Activated B cell treated with CpG ODN at 0.5 μM for 24 hours (primary cell): ENCODE results near the gene STARD10. TPM values are rescaled to one million over a fixed set of nuclear protein-coding genes. Genes with fewer than 3 reads are reported as not detected.

Source experiments
- ATAC-seq: fragments of 200-7000 bp; cut with Tn5 transposase; one replicate; pipeline ENCODE4 v1.10.0; 2021; ENCODE audit warnings: low read depth, mild to moderate bottlenecking, moderate library complexity
- CTCF ChIA-PET: fragments of 350-600 bp; sonication (Branson Sonifier 250); formaldehyde crosslinking; loops from one replicate; lab custom pipeline; 2021; ENCODE audit warnings: antibody characterized with exemption; lab: Charles Lee
- POLR2A ChIA-PET: fragments of 350-600 bp; sonication (Branson Sonifier 250); formaldehyde crosslinking; loops from one replicate; lab custom pipeline; 2021; ENCODE audit warnings: antibody characterized with exemption; lab: Charles Lee
- DNase-seq: peaks from one replicate; pipeline ENCODE4 v3.0.0; 2022
- H3K27ac Mint-ChIP-seq: one replicate; pipeline ENCODE4 v1.8.0; 2020; ENCODE audit warnings: mixed read lengths
- H3K27me3 Mint-ChIP-seq: one replicate; pipeline ENCODE4 v1.8.0; 2021; ENCODE audit warnings: mixed read lengths
- H3K36me3 Mint-ChIP-seq: one replicate; pipeline ENCODE4 v1.8.0; 2021; ENCODE audit warnings: low read depth, mixed read lengths
- H3K4me1 Mint-ChIP-seq: one replicate; pipeline ENCODE4 v1.8.0; 2021; ENCODE audit warnings: mixed read lengths
- H3K4me3 Mint-ChIP-seq: one replicate; pipeline ENCODE4 v1.8.0; 2020; ENCODE audit warnings: mild to moderate bottlenecking, mixed read lengths
- H3K9me3 Mint-ChIP-seq: one replicate; pipeline ENCODE4 v1.8.0; 2020; ENCODE audit warnings: mixed read lengths
- intact Hi-C: fragments of 100-400 bp; cut with micrococcal nuclease; formaldehyde crosslinking; loops from one replicate; pipeline ENCODE4 v1.15.1; 2024
- total RNA-seq: library from RNA; stranded (reverse); gene quantifications from 2 replicates; pipeline ENCODE4 v1.2.3, GENCODE V29; 2022
- TF ChIP-seq, protein P1 (sequence below): fragments of 200-600 bp; IDR thresholded peaks from one replicate; pipeline ENCODE4 v1.8.0; 2022; ENCODE audit warnings: antibody characterized with exemption, mild to moderate bottlenecking

Gene STARD10
- total RNA-seq, 1 donor from 2014 or later: 42.6 TPM

GRCh38 chr11:72737336-72737735, 56.5 kb downstream of the STARD10 start:
- peak overlapping the region; percentile 99 for H3K27ac Mint-ChIP-seq
- ATAC-seq (no peak), DNase-seq (no peak)
- peak overlapping the region; percentile 82 for H3K4me3 Mint-ChIP-seq
- no peaks in the 10 kb centered on the region for H3K9me3 Mint-ChIP-seq
- peaks cover 19% of the 10 kb centered on the region for H3K36me3 Mint-ChIP-seq
- CTCF ChIA-PET: interaction anchor here (1.2 to 3.4 kb wide), 4 partner anchors 10 to 440 kb away, joined by 3 to 42 read pairs (median 4); no protein-coding TSS in a partner anchor
- intact Hi-C loops: loop anchor here (2.0 to 5.0 kb wide), 4 partner anchors 77 to 650 kb away; partner anchors contain the start of gene ATG16L2
- TF ChIP-seq, protein P1, sequence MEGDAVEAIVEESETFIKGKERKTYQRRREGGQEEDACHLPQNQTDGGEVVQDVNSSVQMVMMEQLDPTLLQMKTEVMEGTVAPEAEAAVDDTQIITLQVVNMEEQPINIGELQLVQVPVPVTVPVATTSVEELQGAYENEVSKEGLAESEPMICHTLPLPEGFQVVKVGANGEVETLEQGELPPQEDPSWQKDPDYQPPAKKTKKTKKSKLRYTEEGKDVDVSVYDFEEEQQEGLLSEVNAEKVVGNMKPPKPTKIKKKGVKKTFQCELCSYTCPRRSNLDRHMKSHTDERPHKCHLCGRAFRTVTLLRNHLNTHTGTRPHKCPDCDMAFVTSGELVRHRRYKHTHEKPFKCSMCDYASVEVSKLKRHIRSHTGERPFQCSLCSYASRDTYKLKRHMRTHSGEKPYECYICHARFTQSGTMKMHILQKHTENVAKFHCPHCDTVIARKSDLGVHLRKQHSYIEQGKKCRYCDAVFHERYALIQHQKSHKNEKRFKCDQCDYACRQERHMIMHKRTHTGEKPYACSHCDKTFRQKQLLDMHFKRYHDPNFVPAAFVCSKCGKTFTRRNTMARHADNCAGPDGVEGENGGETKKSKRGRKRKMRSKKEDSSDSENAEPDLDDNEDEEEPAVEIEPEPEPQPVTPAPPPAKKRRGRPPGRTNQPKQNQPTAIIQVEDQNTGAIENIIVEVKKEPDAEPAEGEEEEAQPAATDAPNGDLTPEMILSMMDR: no peak
- no peaks in the 10 kb centered on the region for H3K27me3 Mint-ChIP-seq
- POLR2A ChIA-PET: interaction anchor here (0.6 to 2.9 kb wide), 8 partner anchors 12 to 421 kb away, joined by 3 to 28 read pairs (median 12); partner anchors contain the start of gene ATG16L2
- peaks cover 90% of the 10 kb centered on the region for H3K4me1 Mint-ChIP-seq

- DNase-seq (peak; percentile 47), ATAC-seq (peak; percentile 41)
- CTCF ChIA-PET: interaction anchor here (1.2 to 3.4 kb wide), 3 partner anchors 10 to 441 kb away, joined by 3 to 42 read pairs (median 6); no protein-coding TSS in a partner anchor
- H3K36me3 Mint-ChIP-seq: peaks cover 22% of the 10 kb centered on the region
- peak overlapping the region; percentile 99 for H3K27ac Mint-ChIP-seq
- H3K4me1 Mint-ChIP-seq: peaks cover 83% of the 10 kb centered on the region
- intact Hi-C loops: loop anchor here (1.0 to 5.0 kb wide), 6 partner anchors 8 to 651 kb away; partner anchors contain the start of gene ATG16L2
- H3K4me3 Mint-ChIP-seq: peak overlapping the region; percentile 82
- H3K9me3 Mint-ChIP-seq: no peaks in the 10 kb centered on the region
- TF ChIP-seq, protein P1: no peak
- no peaks in the 10 kb centered on the region for H3K27me3 Mint-ChIP-seq
- POLR2A ChIA-PET: interaction anchor here (0.6 to 2.9 kb wide), 12 partner anchors 8 to 1243 kb away, joined by 3 to 13 read pairs (median 4); partner anchors contain the start of genes ATG16L2, FCHSD2 and STARD10
Measured at GRCh38 chr11:72736452-72737069, 57.3 kb downstream of the STARD10 start.

DNA sequence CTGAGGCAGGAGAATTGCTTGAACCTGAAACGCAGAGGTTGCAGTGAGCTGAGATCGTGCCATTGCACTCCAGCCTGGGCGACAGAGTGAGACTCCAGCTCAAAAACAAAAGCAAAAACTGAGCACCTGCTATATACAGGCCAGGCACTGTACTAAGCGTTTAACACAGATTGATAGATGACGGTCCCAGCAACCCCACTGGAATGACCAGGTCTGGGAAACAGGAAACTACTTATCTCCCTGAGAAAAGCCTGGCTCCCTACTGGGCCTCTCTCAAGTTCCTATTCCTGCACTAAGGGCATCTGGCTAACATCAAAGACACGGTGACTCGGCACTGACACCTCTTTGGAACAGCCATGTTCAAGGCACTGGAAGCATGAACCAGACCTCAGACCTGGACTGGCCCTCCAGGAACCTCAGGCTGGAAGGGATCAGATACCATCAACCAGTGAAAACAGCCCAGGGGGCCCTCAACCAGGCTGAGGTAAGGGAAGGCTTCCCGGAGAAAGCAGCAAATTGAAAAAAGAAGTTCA, 58.3 kb downstream of the STARD10 start:
- ChIA-PET POLR2A (interaction anchor here (0.6 to 1.8 kb wide), 6 partner anchors 9 to 80 kb away, joined by 3 to 12 read pairs (median 4); partner anchors contain the start of genes ATG16L2 and STARD10), CTCF (interaction anchor here (1.5 to 3.4 kb wide), 3 partner anchors 9 to 87 kb away, joined by 3 to 42 read pairs (median 6); no protein-coding TSS in a partner anchor)
- ATAC-seq: no peak
- Mint-ChIP-seq H3K4me3 (no peak overlapping the region), H3K27ac (peak overlapping the region; percentile 81), H3K9me3 (peaks cover 2% of the 10 kb centered on the region), H3K27me3 (no peaks in the 10 kb centered on the region), H3K36me3 (peaks cover 30% of the 10 kb centered on the region), H3K4me1 (peaks cover 81% of the 10 kb centered on the region)
- intact Hi-C loops: loop anchor here (1.0 to 5.0 kb wide), 6 partner anchors 9 to 652 kb away; partner anchors contain the start of gene ATG16L2
- DNase-seq: no peak
- TF ChIP-seq, protein P1: no peak

GRCh38 chr11:72732329-72732728, 61.5 kb downstream of the STARD10 start:
- ATAC-seq (no peak), DNase-seq (no peak)
- POLR2A ChIA-PET: interaction anchor here (1.6 kb wide), 1 partner anchor 158 kb away, joined by 6 read pairs; no protein-coding TSS in a partner anchor
- H3K27ac Mint-ChIP-seq: peak overlapping the region; percentile 74
- peaks cover 2% of the 10 kb centered on the region for H3K9me3 Mint-ChIP-seq
- H3K4me1 Mint-ChIP-seq: peaks cover 79% of the 10 kb centered on the region
- intact Hi-C loops: no loop called here
- TF ChIP-seq, protein P1: no peak
- no peaks in the 10 kb centered on the region for H3K27me3 Mint-ChIP-seq
- peaks cover 49% of the 10 kb centered on the region for H3K36me3 Mint-ChIP-seq
- CTCF ChIA-PET: interaction anchor here (3.9 kb wide), 1 partner anchor 61 kb away, joined by 30 read pairs; the partner anchor contains the start of gene STARD10
- no peak overlapping the region for H3K4me3 Mint-ChIP-seq
